Tongue (tissue), 2 donors: ENCODE data around the gene AMD1. TPM values are rescaled to one million over a fixed set of nuclear protein-coding genes. Genes with fewer than 3 reads are reported as not detected.
A peak's percentile ranks its signal among the peaks of the same experiment; 100 is the strongest.
"Not testable (repeated sequence)": the region's sequence is repeated elsewhere in the genome, so short reads cannot be mapped to it uniquely, and the experiment has no call there.

Experiments
- DNase-seq: peaks from one replicate; pipeline ENCODE4 v3.0.0-alpha.2; 2015
- total RNA-seq: library from RNA; depleted of rRNA; stranded (reverse); fragments of >200 nt; gene quantifications from one replicate; pipeline ENCODE4 v1.2.3, GENCODE V29; 2014

AMD1 gene
- total RNA-seq = 65.6 TPM

DNA sequence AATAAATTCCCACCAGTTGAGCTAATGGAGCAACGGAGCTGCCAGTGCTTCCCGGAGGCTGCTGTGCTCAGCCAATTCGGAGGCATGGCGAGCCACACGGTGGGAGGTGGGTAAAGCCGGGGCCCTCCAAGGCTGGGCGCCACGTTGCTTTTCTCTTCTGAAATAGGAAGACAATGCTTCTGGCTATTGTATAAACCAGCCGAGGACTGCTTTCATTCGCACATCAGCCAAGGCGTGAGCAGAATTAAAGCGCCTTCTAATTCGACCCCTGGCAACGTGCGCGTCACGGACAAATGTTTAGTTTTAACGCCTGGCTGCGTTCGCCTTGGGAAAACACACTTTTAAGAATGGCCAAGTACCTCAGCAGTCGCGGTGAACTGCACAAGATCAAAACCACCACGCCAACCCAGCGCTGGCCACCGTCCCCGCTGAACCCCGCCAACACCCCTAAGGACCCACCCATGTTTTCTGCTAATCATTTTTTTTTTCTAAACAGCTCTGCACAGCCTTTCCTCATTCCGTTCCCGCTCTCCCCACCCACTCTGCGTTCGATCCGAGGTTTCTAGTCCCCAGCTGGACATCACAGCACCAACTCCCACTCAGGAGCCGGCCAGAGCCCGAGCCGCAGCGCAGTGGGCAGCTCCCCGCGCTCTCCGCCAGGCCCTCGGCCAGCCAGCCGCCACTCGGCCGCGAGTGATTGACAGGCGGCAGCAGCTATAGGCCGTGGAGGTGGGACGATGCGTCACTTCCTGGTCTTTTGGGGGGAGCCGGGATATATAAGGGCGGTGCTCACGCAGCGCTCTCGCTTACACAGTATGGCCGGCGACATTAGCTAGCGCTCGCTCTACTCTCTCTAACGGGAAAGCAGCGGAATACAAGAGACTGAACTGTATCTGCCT lies at the start of gene AMD1:
TSS of gene AMD1 (plus strand) at position 805 of the 899 bp plus-strand sequence. CDS start 321 bp downstream, outside the sequence.
- DNase-seq = peak; percentile 99

DNA sequence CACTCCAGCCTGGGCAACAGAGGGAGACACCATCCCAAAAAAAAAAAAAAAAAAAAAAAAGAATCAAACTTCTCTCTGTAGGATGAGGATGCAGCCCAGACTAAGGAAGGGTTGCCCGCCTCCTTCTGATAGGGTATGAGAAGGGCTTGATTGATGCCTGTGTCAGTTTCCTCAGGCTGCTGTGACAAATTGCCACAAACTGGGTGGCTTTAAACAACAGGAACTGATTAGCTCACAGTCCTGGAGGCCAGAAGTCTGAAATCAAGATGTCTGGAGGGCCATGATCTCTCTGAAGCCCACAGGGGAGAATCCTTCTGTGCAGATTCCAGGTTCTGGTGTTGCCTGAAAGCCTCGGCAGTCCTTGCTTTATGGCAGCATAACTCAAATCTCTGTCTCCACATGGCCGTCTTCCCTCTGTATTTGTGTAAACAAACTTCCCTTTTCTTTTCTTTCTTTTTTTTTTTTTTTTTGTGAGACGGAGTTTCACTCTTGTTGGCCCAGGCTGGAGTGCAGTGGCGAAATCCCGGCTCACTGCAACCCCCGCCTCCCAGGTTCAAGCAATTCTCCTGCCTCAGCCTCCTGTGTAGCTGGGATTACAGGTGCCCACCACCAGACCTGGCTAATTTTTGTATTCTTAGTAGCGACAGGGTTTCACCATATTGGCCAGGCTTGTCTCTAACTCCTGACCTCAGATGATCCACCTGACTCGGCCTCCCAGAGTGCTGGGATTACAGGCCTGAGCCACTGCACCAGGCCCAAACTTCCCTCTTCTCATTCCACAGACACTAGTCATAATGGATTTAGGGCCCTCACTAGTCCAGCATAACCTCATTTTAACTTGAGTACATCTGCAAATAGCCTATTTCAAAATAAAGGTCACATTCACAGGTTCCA lies 48.1 kb upstream of the AMD1 start:
- DNase-seq = no peak

DNA sequence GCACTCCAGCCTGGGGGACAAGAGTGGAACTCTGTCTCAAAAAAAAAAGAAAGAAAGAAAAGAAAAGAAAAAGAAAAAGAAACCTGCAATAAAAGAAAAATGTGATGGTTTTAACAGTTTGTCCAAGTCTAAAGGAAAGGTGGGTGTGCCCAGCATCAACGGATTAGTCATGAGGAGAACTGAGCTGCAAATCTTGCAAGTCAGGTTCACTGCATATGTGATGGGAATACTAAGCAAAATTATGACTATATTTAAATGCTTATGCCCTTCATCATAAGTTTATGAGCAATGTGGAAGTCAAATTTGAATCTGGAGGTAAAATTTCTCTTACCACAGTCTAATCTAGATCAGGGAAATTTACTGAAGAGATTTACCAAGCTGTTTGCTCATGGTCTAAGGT lies 46.2 kb upstream of the AMD1 start:
- no peak for DNase-seq

DNA sequence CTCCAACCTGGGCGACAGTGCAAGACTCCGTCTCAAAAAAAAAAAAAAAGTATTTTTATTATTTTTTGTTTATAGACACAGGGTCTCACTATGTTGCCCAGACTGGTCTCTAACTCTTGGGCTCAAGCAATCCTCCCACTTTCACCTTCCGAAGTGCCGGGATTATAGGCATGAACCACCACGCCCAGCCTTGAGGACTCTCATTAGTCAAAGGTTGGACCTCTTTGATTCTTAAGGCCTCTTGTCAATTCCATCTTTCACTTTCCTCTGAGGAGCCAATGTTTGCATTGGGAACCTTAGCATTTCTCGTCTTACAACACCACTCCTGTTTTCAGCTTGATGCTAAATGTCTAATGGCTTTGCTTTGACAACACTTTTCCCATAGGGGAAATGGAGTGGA lies 43.2 kb upstream of the AMD1 start:
- DNase-seq = no peak

DNA sequence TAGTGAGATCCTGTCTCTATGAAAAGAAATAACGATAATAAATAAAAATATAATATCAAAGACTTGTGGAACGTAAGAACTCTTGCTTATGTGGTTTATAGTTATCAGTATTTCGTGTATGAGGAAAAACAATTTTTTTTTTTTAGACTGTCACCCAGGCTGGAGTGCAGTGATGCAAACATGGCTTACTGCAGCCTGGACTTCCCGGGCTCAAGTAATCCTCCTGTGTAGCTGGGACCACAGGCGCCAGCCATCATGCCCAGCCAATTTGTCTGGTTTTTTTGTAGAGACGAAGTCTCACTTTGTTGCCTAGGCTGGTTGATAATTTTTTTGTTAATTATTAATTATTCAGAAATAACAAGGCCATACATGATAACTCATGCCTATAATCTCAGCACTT lies 40.8 kb upstream of the AMD1 start:
- DNase-seq = no peak

DNA sequence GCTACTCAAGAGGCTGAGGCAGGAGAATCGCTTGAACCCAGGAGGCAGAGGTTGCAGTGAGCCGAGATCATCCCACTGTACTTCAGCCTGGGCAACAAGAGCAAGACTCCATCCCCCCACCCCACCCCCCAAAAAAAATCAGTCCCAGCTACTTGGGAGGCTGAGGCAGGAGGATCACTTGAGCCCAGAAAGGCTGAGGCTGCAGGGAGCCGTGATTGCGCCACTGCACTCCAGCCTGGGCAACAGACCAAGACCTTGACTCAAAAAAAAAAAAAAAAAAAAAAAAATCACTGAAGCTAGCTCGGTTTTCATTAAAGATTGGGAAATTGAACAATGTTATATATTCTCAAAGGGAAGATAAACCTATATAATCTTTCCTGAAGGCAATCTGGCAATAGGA lies 38.8 kb upstream of the AMD1 start:
- DNase-seq = not testable (repeated sequence)

DNA sequence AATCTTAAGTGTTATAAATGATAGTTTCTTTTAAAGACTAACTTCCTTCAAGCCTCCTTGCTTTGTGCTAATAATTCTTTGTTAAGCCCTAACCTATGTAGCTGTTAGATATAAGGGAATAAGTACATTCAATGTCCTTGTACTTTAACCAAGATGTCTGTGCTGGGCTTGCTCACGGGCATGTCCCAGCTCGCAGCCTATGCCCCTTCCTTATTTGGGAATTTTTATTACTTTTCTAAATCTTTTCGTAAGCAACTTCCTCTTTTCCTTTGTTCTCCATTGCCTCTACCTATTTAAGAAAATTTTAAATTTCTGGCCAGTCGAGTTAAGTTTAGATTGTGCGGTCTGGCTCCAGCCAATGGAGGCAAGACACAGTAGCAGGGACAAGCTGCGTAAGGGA lies 33.3 kb upstream of the AMD1 start:
- DNase-seq = no peak

DNA sequence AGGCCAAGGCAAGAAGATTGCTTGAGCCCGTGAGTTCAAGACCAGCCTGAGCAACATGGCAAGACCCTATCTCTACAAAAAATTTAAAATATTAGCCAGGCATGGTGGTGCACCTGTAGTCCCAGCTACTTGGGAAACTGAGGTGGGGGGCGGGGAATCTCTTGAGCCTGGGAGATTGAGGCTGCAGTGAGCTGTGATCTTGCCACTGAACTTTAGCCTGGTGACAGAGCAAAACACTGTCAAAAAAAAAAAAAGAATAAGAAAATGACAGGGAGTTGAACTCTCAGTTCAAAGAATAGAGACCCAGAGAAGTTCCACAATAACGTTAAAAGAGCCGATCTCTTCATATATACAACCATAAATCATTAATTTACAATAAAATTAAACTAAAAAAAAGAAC lies 24.8 kb upstream of the AMD1 start:
- no peak for DNase-seq

DNA sequence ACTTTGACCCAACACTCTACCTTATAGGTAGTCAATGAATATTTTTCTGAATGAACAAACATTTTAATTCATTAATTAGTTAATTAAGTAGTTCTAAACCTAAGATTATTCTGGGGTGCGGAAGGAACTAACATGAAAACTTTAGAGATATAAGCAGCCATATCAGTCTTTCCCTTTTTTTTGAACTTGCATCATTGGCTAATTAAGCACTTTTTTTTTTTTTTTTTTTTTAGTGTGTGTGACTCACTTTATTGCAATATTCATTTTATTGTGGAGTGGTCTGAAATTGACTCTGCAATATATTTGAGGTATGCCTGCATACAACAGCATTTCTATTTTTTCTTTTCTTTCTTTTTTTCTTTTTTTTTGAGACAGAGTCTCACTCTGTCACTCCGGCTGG lies 21.8 kb upstream of the AMD1 start:
- DNase-seq = no peak

DNA sequence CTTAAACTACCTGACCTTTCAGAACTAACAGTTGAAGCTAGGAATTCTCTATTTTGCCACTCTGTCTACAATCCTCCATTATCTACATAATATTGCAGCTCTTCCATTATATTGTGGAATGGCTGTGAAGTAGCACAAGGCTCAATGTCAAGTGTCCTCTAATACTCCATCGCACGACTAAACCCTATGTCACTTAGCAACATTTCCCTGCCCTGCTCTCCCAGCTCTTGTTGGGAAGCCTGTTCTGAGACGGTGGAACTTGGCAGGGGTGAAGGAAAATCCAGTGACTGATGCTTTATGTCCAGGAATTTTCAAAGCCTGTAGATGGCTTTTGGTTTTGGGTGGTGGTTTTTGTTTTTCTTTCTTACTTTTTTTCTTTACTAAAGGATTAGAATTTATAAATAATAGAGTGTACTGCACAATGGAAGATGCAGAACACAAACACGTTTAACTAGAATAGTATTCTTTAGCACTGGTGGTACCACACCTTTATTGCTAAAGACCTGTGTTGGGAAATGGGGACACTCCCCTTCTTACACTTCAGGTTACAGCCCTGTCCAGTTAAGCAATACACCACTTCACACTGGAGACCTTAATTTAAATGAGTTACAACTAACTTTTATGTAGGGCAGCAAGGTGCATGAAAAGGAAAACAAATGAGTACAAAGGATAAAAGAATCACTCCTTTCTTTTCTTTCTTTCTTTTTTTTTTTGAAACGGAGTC lies 20.7 kb upstream of the AMD1 start:
- no peak for DNase-seq

DNA sequence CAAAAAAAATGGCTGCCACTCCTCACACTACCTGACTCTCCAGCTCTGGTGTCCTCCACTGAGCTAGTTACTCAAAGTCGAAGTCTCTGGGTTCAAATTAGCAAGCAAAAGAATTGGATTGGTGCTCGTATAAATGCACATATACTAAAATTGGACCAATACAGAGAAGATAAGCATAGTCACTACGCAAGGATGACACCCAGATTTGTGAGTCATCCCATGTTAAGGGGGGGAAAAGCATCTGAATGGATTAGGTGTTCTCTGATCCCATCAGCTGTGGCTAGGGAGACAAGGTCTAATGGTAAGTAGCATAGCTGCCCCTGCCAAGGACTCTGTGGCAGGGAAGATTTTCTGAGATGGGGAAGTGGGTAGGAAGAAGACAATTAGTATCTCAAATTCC lies 18.3 kb upstream of the AMD1 start:
- DNase-seq = no peak

DNA sequence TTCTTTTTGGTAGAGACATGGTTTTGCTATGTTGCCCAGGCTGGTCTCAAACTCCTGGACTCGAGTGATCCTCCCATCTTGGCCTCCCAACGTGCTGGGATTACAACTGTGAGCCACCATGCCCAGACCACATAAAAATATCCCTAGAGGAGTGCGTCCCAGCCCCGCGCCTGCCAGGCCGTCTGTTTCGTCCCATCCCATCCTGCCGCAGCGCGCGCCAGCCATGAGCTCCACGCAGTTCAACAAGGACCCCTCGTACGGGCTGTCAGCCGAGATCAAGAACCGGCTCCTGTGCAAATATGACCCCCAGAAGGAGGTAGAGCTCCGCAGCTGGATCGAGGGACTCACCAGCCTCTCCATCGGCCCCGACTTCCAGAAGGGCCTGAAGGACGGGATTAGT lies 16.6 kb upstream of the AMD1 start:
- DNase-seq = no peak

DNA sequence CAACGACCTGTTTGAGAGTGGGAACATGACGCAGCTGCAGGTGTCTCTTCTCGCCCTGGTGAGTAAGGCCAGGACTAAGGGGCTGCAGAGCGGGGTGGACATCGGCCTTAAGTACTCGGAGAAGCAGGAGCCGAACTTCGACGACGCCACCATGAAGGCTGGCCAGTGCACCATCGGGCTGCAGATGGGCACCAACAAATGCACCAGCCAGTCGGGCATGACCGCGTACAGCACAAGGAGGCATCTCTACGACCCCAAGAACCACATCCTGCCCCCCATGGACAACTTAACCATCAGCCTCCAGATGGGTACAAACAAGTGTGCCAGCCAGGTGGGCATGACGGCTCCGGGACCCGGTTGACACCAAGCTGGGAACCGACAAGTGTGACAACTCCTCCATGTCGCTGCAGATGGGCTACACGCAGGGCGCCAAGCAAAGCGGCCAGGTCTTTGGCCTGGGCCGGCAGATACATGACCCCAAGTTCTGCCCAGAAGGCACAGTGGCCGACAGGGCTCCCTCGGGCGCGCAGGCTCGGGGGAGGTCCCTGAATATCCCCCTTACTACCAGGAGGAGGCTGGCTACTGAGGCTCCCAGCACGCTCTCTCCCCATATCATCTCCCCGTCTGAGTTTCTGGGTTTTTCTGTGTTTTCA lies 15.9 kb upstream of the AMD1 start:
- DNase-seq = no peak

DNA sequence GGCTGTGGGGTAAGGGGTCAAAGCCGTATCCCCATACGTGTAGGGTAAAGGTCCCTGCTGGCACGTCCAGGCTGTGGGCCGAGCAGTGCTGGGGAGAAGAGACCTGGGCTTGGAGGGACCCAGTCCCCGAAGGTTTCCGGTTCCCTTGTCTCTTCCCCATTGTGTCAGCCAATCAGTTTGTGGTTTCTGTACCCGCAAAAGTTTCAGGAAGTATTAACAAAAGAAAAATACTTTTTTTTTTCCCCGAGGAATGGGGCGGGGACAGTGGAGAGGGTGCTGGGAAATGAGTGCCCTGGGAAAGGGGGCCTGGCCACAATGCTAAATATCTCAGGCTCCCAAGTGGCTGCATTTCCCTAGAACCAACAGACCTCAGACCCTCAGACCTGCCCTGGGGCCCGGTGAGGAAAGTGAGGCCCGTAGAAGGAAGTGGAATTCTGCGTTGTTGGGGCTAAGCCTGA lies 15.2 kb upstream of the AMD1 start:
- DNase-seq = no peak

DNA sequence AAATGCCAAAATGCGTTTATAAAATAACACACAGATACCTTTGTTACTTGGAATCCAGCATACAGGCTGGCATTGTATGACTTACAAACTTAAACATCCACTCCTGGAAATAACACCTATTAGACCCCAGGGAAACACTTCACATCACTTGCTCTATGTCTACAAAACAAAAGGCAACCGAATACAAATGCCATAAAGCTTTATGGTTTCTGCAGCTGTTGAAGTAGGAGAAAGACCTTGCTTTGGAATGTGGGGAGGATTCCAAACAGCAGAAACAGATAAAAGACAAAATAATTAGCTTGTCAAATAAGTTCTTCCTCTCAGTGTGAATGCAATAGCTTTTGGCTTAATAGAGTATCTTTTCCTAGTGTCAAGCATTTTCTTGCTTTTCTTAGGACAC lies 9.8 kb upstream of the AMD1 start:
- DNase-seq = no peak

DNA sequence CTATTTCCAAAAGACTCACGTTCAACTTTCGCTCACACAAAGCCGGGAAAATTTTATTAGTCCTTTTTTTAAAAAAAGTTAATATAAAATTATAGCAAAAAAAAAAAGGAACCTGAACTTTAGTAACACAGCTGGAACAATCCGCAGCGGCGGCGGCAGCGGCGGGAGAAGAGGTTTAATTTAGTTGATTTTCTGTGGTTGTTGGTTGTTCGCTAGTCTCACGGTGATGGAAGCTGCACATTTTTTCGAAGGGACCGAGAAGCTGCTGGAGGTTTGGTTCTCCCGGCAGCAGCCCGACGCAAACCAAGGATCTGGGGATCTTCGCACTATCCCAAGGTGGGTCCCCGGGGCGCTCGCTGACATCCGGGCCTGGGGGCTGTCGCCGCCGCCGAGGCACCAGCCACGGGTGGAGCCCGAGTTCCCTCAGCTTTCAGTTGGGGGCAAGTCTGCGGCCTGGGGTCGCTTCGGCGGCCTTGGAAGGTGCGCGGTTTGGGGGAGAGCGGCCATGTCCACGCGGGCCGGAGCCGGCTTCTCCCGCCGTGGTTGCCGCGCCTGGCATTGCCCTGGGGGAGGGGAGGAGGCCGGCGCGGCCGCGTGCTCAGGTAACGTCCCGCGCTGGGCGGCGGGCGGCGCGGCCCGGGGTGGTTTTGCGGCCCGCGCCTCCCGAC lies 429 bp downstream of the AMD1 start:
- no peak for DNase-seq

DNA sequence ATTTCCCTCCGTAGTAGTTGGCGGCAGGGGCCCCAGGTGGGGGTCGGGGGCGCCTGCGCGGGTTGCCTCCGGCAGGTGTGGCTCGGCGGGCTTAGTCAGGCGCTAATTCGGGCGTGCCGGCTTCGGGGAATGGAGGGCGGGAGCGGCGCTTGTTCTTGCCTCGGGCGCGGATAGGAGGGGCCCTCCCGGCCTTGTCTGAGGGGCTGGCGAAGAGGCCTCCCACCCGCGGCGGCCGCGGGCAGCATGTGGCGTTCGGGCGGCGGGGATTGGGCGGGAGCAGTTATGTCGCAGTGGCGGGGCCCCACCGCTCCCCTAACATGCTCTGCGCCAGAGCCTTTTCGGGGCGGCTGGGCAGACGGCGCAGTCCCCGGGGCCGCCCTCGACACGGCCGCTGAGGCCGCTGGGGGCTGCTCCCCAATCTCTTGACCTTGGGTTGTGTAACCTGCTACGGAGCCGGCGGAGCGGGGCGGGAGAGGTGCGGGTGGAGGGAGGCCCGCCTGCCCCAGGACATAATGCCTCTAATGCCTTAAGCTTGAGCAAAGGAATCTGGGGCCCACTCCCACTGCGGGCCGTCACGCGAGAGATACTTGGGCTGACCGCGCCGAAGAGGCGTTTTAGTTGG lies 1.1 kb downstream of the AMD1 start:
- peak; percentile 78 for DNase-seq

DNA sequence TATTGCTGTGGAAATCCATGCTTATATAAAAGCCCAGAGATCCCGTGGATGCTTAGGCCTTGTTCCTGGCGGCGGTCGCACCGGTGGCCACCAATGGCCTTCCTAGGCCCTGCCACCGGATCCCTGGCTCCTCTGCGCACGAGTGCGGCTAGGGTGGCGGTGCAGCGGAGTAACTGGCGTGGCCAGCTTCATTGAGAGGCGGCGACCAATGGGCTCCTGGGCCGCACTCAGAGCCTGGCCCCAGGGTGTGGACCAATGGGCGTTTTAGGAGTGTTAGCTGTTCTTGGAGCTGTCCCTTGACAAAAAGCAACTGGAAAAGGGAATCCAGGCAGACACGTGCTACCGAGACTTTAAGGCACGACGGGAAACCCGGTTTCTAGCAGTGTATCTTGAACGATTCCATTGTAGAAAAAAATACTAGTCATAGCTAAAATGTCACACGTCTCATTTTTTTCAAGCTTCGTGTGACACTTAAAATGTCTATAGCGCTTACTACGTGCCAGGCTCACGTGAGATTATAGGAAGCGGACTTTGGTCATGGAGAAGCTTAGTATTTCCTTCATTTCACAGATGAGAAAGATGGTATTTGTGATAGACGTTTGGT lies 1.7 kb downstream of the AMD1 start:
- peak; percentile 93 for DNase-seq

DNA sequence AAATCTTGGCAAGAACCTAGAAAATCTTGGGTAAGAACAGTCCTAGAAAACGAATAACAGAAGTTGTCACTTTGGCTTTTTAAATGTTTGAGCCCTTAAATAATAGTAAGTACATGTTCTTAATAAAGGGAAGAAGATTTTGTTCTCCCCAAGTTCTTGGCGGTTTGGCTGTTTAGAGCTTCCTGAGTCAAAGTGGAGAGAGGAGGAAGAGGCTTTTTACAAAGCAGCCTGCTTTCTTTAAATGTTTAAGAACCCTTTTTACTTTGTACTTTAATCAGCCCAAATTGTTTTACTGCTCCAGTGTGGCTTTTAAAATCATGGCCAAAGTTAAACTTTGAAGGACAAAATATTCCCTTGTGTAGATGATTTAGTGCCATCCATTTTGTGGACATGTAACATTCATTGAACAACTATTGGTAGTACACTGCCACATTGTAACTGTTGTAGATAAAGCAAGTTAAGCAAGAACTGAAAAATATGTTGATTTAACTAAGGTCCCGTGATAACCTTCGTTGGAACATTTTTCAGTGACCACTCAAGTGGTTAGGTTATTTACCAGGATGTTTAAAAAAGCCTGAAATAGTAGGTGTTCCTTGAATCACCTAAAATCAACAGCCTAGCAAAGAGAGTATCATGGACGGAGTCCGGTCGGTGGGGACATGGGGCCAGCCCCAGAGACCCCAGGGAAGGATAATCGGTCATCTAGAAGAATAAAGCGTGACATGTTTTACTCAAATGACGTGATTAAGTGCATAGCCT lies 2.4 kb downstream of the AMD1 start:
- no peak for DNase-seq

DNA sequence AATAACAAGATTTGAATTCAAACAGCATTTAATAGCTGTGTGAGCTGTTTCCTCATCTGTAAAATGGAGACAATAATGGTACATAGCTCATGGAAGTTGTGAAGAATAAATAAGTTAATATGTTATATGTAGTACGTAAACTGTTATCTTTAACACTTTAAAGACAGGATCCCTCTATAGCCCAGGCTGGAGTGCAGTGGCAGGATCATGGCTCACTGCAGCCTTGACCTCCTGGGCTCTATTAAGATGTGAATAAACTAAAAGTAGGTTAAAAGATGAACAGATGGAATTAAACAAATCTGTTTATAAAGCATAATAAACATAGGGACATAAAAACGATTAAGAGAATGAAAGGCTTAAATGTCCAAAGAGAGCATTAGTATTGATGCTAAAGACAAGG lies 3.0 kb downstream of the AMD1 start:
- DNase-seq = no peak
